ENCODE results near the gene LMOD1.

DNA sequence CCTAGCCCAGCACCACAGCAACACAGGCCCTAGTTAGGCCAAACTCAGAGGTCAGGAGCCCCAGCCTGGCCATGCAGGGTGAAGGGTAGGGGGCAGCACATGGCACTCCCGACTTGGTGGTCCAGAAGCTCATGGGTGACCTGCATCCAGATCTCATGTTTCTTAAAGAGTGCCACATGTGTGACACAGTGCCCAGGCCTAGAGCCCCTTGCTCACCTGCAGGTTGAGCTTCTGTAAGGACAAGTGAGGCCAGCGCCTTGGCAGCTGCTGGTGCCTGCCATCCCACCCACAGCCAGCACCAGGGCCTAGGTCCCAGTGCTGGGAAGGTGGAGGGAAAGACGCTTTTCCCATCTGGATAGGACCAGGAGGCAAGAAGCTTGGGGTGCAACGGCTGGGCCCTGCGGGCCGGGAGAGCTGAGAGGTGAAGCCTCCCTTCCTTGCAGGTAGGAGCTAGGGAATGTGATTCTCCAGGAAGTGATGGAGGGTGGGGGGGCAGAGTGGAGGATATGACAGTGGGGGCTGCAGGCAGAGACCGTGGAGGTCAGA is 51.2 kb downstream of the LMOD1 start:
- TF ChIP-seq, protein P1, sequence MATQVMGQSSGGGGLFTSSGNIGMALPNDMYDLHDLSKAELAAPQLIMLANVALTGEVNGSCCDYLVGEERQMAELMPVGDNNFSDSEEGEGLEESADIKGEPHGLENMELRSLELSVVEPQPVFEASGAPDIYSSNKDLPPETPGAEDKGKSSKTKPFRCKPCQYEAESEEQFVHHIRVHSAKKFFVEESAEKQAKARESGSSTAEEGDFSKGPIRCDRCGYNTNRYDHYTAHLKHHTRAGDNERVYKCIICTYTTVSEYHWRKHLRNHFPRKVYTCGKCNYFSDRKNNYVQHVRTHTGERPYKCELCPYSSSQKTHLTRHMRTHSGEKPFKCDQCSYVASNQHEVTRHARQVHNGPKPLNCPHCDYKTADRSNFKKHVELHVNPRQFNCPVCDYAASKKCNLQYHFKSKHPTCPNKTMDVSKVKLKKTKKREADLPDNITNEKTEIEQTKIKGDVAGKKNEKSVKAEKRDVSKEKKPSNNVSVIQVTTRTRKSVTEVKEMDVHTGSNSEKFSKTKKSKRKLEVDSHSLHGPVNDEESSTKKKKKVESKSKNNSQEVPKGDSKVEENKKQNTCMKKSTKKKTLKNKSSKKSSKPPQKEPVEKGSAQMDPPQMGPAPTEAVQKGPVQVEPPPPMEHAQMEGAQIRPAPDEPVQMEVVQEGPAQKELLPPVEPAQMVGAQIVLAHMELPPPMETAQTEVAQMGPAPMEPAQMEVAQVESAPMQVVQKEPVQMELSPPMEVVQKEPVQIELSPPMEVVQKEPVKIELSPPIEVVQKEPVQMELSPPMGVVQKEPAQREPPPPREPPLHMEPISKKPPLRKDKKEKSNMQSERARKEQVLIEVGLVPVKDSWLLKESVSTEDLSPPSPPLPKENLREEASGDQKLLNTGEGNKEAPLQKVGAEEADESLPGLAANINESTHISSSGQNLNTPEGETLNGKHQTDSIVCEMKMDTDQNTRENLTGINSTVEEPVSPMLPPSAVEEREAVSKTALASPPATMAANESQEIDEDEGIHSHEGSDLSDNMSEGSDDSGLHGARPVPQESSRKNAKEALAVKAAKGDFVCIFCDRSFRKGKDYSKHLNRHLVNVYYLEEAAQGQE (IDR thresholded peaks at IDR 0.05; ENCODE audit: low read depth): no peak
- TF ChIP-seq TAF1 (IDR thresholded peaks at IDR 0.05; ENCODE audit: low read depth) (no peak), EP300 (IDR thresholded peaks at IDR 0.05; ENCODE audit: borderline replicate concordance) (no peak), TEAD4 (IDR thresholded peaks at IDR 0.05) (no peak), RAD21 (IDR thresholded peaks at IDR 0.05; ENCODE audit: low read depth) (no peak)

Measured in Ishikawa (cell line).